ENCODE data around the gene PTPRN2. TPM values are rescaled to one million over a fixed set of nuclear protein-coding genes. Genes with fewer than 3 reads are reported as not detected.

Gene PTPRN2
- total RNA-seq, 1 donor from 2014 or later, result 0.41 TPM

DNA sequence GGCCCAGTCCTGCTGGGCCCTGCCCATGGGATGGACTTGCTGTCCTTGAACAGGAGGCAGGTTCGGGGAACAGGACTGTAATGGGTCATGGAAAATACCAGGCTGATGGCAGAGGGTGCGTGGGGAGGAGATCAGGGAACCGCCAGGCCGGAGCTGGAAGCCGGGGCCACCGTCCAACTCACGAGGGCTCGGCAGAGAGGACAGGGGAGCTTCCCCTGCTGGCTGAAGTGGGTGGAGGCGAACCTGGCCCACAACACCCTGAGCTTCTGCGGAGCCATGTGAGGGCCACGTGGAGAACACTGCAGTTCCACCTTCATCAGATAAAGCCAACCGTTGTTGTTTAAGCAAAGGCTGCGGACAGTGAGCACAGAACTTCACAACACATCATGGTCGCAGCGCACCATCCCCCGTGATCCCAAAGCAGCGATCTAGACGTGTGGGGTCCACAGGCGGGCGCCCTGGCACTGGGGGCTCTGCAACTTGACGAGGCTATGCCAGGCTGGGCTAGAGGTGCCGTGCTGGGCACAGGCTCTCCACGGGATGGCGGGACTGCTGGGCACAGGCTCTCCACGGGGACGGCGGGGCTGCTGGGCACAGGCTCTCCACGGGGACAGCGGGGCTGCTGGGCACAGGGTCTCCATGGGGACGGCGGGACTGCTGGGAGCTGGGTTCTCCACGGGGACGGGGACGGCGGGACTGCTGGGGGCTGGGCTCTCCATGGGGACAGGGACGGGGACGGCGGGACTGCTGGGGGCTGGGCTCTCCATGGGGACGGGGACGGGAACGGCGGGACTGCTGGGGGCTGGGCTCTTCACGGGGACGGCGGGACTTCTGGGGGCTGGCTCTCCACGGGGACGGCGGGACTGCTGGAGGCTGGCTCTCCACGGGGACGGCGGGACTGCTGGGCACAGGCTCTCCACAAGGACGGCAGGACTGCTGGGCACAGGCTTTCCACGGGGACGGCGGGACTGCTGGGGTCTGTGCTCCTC, 777.5 kb downstream of the PTPRN2 start:
- intact Hi-C loops (cut with micrococcal nuclease), result no loop called here
- H3K9me3 Mint-ChIP-seq, result no peaks in the 10 kb centered on the region
- no peak for DNase-seq (ENCODE audit: low spot score)
- no peaks in the 10 kb centered on the region for H3K36me3 Mint-ChIP-seq (ENCODE audit: low read depth)
- H3K27ac Mint-ChIP-seq, result no peak overlapping the region
- H3K27me3 Mint-ChIP-seq (ENCODE audit: insufficient read depth), result no peaks in the 10 kb centered on the region
- H3K4me3 Mint-ChIP-seq, result no peak overlapping the region
- no peaks in the 10 kb centered on the region for H3K4me1 Mint-ChIP-seq (ENCODE audit: low read depth)

DNA sequence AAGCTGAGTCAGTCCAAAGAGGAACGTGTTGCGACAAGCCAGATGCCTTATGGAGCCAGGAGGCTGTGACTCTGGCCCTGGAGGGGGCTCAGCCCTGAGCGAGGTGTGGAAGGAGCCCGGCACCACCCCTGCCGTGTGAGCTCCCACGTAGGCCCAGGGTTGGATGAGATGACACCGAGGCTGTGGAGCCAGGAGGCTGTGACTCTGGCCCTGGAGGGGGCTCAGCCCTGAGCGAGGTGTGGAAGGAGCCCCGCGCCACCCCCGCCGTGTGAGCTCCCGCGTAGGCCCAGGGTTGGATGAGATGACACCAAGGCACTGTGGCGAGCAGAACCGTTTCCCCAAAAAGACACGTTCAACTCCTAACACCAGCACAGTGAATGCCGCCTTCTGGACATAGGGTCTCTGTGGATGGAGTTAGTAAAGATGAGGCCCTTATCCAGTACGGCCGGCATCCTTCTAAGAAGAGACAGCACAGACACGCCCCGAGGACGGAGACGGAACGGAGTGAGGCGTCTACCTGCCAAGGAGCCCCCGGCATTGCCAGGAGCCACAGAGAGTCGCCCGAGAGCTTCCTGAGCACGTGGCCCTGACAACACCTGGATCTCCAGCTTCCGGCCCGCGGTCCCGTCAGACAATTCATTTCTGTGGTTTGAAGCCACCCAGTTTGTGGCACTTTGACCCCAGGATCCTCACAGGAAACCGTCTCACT, 778.3 kb downstream of the PTPRN2 start:
- DNase-seq (ENCODE audit: low spot score), result no peak
- Mint-ChIP-seq H3K4me3 (no peak overlapping the region), H3K4me1 (ENCODE audit: low read depth) (no peaks in the 10 kb centered on the region), H3K27me3 (ENCODE audit: insufficient read depth) (no peaks in the 10 kb centered on the region), H3K9me3 (no peaks in the 10 kb centered on the region), H3K36me3 (ENCODE audit: low read depth) (no peaks in the 10 kb centered on the region), H3K27ac (no peak overlapping the region)
- intact Hi-C loops (cut with micrococcal nuclease), result no loop called here

DNA sequence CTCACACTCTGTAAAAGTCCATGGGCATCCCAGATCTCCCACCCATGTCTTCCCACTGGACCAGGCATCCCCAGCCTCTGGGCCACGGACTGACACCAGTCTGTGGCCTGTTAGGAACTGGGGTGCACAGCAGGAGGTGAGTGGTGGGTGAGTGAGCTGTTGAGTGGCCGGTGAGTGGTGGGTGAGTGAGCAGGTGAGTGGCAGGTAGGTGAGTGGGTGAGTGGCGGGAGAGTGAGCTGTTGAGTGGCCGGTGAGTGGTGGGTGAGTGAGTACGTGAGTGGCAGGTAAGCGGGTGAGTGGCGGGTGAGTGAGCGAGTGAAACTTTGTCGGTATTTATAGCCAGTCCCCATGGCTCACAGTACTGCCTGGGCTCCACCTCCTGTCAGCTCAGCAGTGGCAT, 779.6 kb downstream of the PTPRN2 start:
- H3K27me3 Mint-ChIP-seq (ENCODE audit: insufficient read depth), result no peaks in the 10 kb centered on the region
- intact Hi-C loops (cut with micrococcal nuclease), result no loop called here
- no peaks in the 10 kb centered on the region for H3K4me1 Mint-ChIP-seq (ENCODE audit: low read depth)
- no peak overlapping the region for H3K27ac Mint-ChIP-seq
- no peak overlapping the region for H3K4me3 Mint-ChIP-seq
- H3K9me3 Mint-ChIP-seq, result no peaks in the 10 kb centered on the region
- no peak for DNase-seq (ENCODE audit: low spot score)
- no peaks in the 10 kb centered on the region for H3K36me3 Mint-ChIP-seq (ENCODE audit: low read depth)

DNA sequence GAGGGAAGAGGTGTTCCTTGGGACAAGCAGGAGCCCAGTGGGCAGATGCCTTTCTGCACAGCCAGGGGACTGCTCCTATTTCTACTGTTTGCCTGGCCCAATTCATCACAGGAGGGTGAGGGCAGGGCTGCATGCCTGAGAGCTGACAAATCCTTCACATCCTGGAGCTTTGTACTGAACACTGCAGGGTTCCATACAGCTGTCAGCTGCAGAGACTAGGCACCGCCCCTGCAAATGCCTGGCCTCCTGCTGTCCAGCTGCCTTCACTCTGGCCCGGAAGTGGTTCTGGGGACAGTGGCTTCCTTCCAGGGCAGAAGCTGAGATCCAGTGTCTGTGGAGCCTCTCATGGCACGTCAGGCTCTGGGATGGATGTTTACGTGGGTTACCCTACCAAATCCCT, 780.1 kb downstream of the PTPRN2 start:
- Mint-ChIP-seq H3K9me3 (no peaks in the 10 kb centered on the region), H3K4me1 (ENCODE audit: low read depth) (no peaks in the 10 kb centered on the region), H3K4me3 (no peak overlapping the region), H3K27ac (no peak overlapping the region), H3K27me3 (ENCODE audit: insufficient read depth) (no peaks in the 10 kb centered on the region), H3K36me3 (ENCODE audit: low read depth) (no peaks in the 10 kb centered on the region)
- intact Hi-C loops (cut with micrococcal nuclease), result no loop called here
- DNase-seq (ENCODE audit: low spot score), result no peak

DNA sequence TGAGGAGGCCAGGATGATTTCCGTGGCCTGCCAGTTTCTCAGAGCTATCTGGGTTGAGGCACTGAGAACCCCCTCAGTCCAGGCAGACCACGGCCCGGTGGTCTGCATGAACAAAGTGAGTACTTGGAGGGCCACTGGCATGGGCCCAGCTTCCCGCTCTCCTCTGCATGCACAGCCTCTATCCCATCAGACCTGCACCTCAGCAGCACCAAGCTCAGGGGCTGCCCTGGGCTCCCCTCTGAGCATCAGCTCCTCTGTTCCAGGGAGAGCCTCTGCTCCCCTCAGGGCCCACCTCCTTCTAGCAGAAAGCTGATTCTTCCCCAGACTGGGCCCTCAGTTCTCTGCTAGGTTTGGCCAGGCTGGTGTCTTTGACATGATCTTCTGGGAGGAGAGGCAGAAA, 780.9 kb downstream of the PTPRN2 start:
- Mint-ChIP-seq H3K9me3 (no peaks in the 10 kb centered on the region), H3K27ac (no peak overlapping the region), H3K4me3 (no peak overlapping the region), H3K36me3 (ENCODE audit: low read depth) (no peaks in the 10 kb centered on the region), H3K4me1 (ENCODE audit: low read depth) (no peaks in the 10 kb centered on the region), H3K27me3 (ENCODE audit: insufficient read depth) (no peaks in the 10 kb centered on the region)
- no peak for DNase-seq (ENCODE audit: low spot score)
- intact Hi-C loops (cut with micrococcal nuclease), result no loop called here

DNA sequence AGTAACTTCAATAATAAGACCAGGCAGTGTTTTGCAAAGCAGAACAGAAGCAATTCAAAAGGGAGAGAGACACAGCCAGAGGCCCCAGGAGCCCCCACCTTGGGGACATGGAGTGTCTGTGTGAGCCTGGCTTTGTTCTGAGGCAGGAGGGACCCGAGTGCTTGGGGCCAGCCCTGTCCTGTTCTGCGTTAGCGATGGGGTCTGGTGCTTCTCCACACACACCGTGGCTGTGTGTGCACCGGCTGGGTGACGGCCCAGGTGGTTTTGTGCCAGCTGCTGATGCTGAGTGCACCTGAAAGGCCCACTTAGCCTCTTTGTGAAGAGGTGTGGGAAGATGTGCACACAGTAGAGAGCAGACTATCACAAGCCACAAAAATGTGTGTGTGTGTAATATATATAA, 781.9 kb downstream of the PTPRN2 start:
- intact Hi-C loops (cut with micrococcal nuclease), result no loop called here

DNA sequence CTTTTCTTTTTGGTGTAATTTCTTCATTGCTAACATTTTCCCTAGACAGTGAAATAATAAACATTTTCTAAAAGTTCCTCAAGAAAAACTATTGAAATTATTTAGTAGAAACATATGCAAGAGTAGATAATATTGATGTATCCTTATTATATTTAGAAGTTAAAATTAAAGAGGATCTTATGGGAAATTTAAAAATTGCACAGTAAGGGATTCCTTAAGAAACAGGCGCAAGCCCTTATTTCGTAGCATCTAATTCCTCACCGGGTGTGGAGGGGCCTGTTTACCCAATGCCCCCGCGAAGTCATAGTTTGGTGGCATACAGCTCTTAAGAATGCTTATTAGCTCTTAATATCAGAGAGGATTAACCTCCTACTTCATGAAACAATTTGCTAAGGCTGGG, 783.7 kb downstream of the PTPRN2 start:
- Mint-ChIP-seq H3K4me3 (no peak overlapping the region), H3K27me3 (ENCODE audit: insufficient read depth) (no peaks in the 10 kb centered on the region), H3K9me3 (no peaks in the 10 kb centered on the region), H3K27ac (no peak overlapping the region), H3K36me3 (ENCODE audit: low read depth) (no peaks in the 10 kb centered on the region), H3K4me1 (ENCODE audit: low read depth) (no peaks in the 10 kb centered on the region)
- intact Hi-C loops (cut with micrococcal nuclease), result no loop called here
- no peak for DNase-seq (ENCODE audit: low spot score)

More for the DNA sequence above, 781.9 kb downstream of the PTPRN2 start:
- Mint-ChIP-seq H3K4me3 (no peak overlapping the region), H3K36me3 (ENCODE audit: low read depth) (no peaks in the 10 kb centered on the region), H3K27me3 (ENCODE audit: insufficient read depth) (no peaks in the 10 kb centered on the region), H3K27ac (no peak overlapping the region), H3K9me3 (no peaks in the 10 kb centered on the region), H3K4me1 (ENCODE audit: low read depth) (no peaks in the 10 kb centered on the region)
- DNase-seq (ENCODE audit: low spot score), result no peak

DNA sequence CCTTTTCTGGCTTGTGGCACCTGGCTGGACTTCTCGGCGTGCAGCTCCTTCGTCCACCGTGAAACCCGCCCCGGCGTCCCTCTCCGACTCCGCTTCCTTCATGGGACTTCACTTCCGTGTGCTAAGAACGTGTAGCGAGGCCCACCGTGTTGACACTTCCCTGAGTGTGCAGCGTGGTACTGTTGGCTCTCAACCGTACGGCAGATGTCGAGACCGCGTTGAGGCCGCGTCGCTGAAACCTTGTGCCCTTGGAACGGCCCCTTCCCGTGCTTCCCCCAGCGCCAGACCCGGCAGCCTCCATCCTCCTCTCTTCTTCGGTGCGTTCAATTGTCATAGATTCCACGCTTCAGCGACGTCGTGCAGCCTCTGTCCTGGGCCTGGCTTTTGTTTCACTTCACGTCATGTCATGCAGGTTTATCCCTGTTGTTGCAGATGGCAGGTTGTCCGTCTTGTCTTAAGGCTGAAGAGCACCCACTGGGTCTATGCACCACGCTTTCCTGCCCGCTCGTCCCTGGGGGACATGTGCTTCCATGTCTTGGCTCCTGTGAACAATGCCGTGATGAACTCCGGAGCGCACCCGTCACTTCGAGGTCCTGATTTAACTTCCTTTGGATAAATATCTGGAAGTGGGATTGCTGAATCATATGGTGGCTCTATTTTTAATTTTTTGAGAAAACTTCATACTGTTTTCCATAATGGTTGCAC, 785.5 kb downstream of the PTPRN2 start:
- no peak for DNase-seq (ENCODE audit: low spot score)
- Mint-ChIP-seq H3K9me3 (no peaks in the 10 kb centered on the region), H3K4me1 (ENCODE audit: low read depth) (no peaks in the 10 kb centered on the region), H3K27ac (no peak overlapping the region), H3K36me3 (ENCODE audit: low read depth) (no peaks in the 10 kb centered on the region), H3K4me3 (no peak overlapping the region), H3K27me3 (ENCODE audit: insufficient read depth) (no peaks in the 10 kb centered on the region)
- intact Hi-C loops (cut with micrococcal nuclease), result no loop called here

DNA sequence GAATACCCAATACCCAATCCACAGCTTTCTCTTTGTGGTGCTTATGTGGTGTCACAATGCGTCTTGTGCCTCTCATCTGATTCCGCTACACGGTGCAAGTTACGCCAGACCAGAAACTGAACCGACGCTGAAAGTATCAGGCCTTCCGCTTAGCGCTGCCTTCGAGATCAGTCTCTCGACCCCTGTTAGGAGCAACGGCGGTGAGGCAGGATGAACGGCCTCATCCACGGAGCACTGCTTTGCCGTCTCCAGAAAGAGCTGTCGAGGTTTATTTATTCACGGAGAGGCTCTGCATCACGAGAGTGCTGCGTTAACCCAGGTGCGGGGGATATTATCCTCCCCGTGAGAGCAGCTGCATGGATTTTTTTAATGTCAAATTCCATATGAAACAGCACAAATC, 786.5 kb downstream of the PTPRN2 start:
- intact Hi-C loops (cut with micrococcal nuclease), result no loop called here
- H3K4me1 Mint-ChIP-seq (ENCODE audit: low read depth), result no peaks in the 10 kb centered on the region

DNA sequence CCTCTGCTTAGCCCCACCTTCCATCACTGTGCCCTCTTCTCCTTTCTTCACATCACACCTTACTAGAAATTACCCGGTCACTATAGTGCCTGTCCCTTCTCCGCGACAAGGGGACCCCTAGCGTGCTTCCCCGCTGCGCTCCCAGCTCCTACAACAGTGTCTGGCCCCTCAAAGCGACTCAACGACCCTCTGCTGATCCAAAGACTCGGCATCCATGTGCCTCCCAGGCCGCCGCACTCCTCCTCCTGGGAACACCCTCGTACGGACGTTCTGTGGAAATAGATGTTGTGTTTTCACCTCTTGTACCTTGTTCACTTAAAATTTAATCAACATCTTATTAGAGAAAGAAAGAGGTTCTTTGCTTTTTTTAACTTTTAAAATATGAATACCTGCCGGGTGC, 787.3 kb downstream of the PTPRN2 start:
- Mint-ChIP-seq H3K36me3 (ENCODE audit: low read depth) (no peaks in the 10 kb centered on the region), H3K4me1 (ENCODE audit: low read depth) (no peaks in the 10 kb centered on the region), H3K27ac (no peak overlapping the region), H3K9me3 (no peaks in the 10 kb centered on the region), H3K4me3 (no peak overlapping the region), H3K27me3 (ENCODE audit: insufficient read depth) (no peaks in the 10 kb centered on the region)
- DNase-seq (ENCODE audit: low spot score), result no peak
- intact Hi-C loops (cut with micrococcal nuclease), result no loop called here

More for the DNA sequence above, 786.5 kb downstream of the PTPRN2 start:
- DNase-seq (ENCODE audit: low spot score), result no peak
- Mint-ChIP-seq H3K9me3 (no peaks in the 10 kb centered on the region), H3K27me3 (ENCODE audit: insufficient read depth) (no peaks in the 10 kb centered on the region), H3K36me3 (ENCODE audit: low read depth) (no peaks in the 10 kb centered on the region), H3K4me3 (no peak overlapping the region), H3K27ac (no peak overlapping the region)

DNA sequence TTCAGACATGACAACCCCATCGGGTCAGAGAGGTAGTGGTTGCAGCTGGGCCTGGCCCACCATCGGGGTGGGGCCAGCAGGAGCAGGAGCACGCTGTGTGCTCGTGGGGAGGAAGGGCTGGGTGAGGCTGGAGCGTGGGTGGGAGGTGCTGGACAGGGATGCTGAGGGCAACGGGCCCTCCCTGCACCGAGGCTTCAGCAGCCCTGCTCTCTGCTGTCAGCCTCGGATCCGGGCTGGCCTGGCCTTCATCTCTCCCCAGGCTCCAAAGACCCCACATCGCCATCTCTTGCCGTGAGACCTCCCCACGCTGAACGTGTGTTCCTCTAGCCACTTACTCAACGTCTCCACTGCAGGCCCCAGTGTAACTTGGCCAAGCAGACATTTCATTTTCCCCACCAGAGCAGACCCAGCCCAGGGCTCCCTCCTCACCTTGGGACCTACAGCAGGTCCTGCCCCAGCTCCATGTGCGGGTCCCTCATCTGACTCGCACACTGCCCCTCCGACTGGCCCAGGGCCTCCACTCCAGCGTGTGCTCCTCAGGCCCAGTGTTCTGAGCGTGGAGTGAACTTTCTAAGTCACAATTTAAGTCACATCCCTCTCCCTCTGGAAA, 788.4 kb downstream of the PTPRN2 start:
- Mint-ChIP-seq H3K9me3 (no peaks in the 10 kb centered on the region), H3K4me3 (no peak overlapping the region), H3K27ac (no peak overlapping the region), H3K36me3 (ENCODE audit: low read depth) (no peaks in the 10 kb centered on the region), H3K27me3 (ENCODE audit: insufficient read depth) (no peaks in the 10 kb centered on the region), H3K4me1 (ENCODE audit: low read depth) (no peaks in the 10 kb centered on the region)
- no peak for DNase-seq (ENCODE audit: low spot score)
- intact Hi-C loops (cut with micrococcal nuclease), result no loop called here

DNA sequence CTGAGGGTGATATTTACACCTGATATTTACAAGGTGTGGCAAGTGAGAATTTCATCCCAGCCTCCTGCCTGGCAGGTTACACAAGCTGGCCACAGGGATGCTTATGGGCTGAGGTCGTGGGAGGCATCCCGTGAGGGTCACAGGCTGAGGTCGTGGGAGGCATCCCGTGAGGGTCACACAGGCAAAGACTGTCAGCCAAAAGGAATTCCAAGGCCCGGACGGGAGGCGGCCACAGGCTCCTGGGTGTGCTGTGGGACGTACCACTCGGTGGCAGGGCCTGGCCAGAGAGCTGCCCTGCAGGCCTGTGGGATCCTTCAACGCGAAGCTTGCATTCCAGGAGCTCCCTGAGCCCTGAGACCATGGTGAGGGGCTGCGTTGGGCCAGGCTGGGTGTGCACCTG, 790.3 kb downstream of the PTPRN2 start:
- Mint-ChIP-seq H3K27ac (no peak overlapping the region), H3K4me1 (ENCODE audit: low read depth) (no peaks in the 10 kb centered on the region), H3K9me3 (no peaks in the 10 kb centered on the region), H3K4me3 (no peak overlapping the region), H3K36me3 (ENCODE audit: low read depth) (no peaks in the 10 kb centered on the region), H3K27me3 (ENCODE audit: insufficient read depth) (no peaks in the 10 kb centered on the region)
- intact Hi-C loops (cut with micrococcal nuclease), result no loop called here
- DNase-seq (ENCODE audit: low spot score), result no peak

Measured in activated T-helper 1 cell treated with anti-CD3 and anti-CD28 coated beads, Interleukin-12 subunit alpha, Interleukin-12 subunit beta, Interleukin-2, Interleukin-4 antibody, amounts not matched to agents 30 ng/mL and 10 ng/mL and 1 ng/mL, durations not matched to agents 14 hours and 24 hours and 36 hours (primary cell).